SH-SY5Y (cell line): ENCODE results near the gene MAST4.

ENCODE experiments used
- GATA2 ChIP-seq: IDR thresholded peaks from 2 replicates; pipeline ENCODE4 v1.6.1; 2011; ENCODE audit warnings: mild to moderate bottlenecking, low read depth, low read length
- GATA3 ChIP-seq: IDR thresholded peaks from 2 replicates; pipeline ENCODE4 v1.6.1; 2011; ENCODE audit warnings: low read depth, mild to moderate bottlenecking, low read length, moderate library complexity

- no peak for TF ChIP-seq GATA2
- TF ChIP-seq GATA3 = no peak
These were observed 1.1 kb downstream of the MAST4 start for GRCh38 chr5:66597183-66597757.
